NCI-H2107 treated with DMSO at 0.1 percent for 48 hours (cell line): ENCODE measurements around the gene GUCY1A1.
"Not testable (repeated sequence)": the region's sequence is repeated elsewhere in the genome, so short reads cannot be mapped to it uniquely, and the experiment has no call there.

Experiments
- DNase-seq: peaks from one replicate; lab custom pipeline; 2025; ENCODE audit not compliant: unreplicated experiment; lab: John Stamatoyannopoulos, UW

Gene GUCY1A1

DNA sequence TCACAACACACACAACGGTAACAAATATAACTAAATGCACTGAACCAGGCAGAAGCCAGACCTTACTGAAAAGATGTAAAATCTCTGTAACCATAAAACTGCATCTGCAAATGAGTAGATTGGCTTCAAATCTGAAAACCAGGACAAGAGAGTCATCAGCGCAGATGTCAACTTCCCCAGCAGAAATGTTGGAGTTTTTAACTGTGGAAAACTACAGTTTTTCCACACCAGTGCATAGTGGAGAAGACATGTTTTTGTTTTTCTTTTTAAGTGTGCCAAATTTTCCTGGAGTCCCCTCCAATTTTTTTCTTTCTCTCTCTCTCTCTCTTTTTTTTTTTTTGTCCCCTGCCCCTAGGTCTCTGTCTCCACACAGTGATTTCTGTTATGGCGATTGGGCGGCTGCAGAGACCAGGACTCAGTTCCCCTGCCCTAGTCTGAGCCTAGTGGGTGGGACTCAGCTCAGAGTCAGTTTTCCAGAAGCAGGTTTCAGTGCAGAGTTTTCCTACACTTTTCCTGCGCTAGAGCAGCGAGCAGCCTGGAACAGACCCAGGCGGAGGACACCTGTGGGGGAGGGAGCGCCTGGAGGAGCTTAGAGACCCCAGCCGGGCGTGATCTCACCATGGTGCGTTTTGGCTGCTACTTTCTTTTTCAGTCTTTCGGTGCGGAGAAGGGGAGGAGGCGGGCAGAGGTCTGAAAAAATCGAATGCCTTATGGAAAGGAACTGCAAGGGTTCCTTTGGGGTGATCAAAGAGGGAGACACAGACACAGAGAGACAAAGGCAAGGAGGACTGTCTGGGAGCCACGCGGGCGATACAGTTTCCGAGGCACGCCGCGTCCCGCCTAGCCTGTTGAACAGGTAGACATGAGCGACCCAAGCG is at the start of gene GUCY1A1:
Gene GUCY1A1, plus strand, starts transcription at position 505 of the 878 bp plus-strand sequence. CDS start 30,020 bp downstream, outside the sequence.
- DNase-seq = no peak

DNA sequence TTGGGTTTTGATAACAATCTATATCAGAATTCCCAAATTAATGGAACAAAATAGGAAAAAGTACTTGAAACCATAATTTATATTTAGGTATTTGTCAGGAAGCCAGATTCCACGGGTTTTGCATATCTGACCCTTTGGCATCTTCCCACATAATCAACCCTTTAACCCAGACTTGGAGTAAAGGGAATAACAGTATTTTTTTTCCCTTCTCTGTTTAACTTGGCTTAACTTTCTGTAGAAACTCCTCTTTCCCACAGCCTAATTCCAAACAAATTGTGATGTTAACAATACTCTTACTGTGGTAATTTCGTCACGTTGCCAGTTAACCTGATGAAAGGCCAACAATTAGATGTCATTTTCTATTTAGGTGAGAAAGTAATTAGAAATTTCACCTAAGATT is 49.4 kb upstream of the GUCY1A1 start:
- DNase-seq = no peak

GRCh38 chr4:155618183-155618838 is 48.3 kb upstream of the GUCY1A1 start:
- no peak for DNase-seq

DNA sequence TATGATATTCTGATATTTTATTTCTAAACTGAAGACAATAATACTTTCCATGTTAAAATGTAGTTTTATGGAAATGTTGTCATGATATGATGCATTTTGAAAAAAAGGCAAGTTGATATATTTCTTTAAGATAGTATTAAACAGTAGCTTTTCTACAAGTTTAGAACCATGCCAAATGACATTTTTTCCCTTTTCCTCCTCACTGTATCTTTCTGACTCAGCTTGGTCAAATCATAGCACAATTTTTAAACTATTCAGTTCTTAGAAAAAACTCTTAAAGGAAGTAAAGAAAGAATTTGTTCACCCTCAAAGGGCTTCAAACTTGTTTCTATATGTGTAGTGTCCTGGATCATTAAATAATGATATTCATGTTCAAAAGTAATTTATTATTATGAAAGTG is 46.0 kb upstream of the GUCY1A1 start:
- DNase-seq = no peak

- DNase-seq = no peak
Measured at GRCh38 chr4:155624478-155624877, 42.2 kb upstream of the GUCY1A1 start.

- no peak for DNase-seq
Measured at GRCh38 chr4:155626561-155626960, 40.1 kb upstream of the GUCY1A1 start.

DNA sequence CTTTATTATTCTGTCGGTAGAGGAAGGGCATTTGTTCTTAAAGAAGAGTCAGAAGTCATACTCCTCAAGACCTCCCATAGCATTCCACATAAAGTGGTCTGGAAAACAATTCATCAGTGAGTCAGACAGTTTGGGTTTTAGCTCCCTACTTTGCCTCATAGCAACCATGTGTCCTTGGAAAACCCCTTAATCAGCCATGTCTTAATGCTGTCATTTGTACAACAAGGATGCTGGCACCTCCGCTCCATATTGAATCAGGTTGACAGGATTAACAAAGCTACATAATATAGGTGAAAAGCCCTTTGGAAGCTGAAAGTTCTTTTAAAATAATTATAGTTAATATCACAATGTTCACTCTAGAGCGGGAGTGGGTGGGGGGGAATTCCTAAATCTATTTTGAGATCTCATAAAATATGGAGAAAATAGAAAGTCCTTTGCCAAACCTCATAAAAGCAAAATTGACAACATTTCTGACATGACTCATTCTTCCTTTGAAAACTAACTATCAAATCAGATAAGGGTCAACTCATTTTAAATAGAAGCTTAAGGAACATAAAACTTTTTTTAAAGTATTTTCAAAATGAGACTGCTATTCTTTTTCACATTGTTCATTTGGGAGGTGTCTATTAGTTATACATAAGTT is 37.3 kb upstream of the GUCY1A1 start:
- no peak for DNase-seq

DNA sequence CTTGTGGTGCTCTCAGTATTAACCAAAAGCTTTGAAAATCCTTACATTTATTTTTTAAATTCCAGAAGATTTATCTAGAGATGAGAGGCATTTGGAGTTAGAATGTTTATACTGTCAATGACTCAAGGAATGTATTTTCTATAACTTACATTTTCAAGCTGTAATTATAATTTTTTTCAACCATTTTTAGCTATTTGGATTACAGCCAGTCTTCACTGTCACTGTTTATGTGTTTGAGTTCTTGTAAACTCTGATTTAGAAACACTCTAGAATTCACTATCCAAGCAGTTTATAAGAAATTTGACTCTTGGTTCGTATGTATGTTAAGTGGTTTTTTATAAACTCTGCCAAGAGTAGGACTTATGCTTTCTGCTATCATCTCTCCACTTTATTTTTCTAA is 36.7 kb upstream of the GUCY1A1 start:
- no peak for DNase-seq

GRCh38 chr4:155632310-155632840 is 34.3 kb upstream of the GUCY1A1 start:
- DNase-seq = no peak

- DNase-seq = no peak
Measured at GRCh38 chr4:155638195-155638965, 28.3 kb upstream of the GUCY1A1 start.

GRCh38 chr4:155639704-155640523 is 26.7 kb upstream of the GUCY1A1 start:
- DNase-seq = no peak

DNA sequence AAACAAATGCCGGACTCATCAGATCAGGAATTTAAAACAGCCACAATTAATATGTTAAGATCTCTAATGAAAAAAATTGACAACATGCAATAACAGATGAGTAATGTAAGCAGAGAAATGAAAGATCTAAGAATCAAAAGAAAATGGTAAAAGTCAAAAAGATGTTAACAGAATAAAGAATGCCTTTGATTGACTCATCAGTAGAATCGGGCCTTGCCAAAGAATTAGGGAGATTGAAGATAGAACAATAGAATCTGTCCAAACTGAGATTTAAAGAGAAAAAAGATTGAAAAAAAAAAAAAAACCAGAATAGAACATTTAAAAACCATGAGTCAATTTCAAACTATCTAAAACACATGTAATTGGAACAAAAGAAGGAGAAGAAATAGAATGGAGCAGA is 25.9 kb upstream of the GUCY1A1 start:
- no peak for DNase-seq

GRCh38 chr4:155643087-155643486 is 23.6 kb upstream of the GUCY1A1 start:
- DNase-seq = no peak

- no peak for DNase-seq
Measured at GRCh38 chr4:155646001-155646400, 20.6 kb upstream of the GUCY1A1 start.

DNA sequence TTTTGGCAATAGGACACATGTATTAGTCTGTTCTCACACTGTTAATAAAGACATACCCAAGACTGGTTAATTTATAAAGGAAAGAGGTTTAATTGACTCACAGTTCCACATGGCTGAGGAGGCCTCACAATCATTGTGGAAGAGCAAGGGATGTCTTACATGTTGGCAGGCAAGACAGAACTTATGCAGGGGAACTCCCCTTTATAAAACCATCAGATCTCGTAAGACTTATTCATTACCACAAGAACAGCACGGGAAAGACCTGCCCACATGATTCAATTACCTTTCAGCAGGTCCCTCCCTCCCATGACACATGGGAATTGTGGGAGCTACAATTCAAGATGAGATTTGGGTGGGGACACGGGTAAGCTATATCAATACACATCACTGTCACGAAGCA is 15.9 kb upstream of the GUCY1A1 start:
- not testable (repeated sequence) for DNase-seq

DNA sequence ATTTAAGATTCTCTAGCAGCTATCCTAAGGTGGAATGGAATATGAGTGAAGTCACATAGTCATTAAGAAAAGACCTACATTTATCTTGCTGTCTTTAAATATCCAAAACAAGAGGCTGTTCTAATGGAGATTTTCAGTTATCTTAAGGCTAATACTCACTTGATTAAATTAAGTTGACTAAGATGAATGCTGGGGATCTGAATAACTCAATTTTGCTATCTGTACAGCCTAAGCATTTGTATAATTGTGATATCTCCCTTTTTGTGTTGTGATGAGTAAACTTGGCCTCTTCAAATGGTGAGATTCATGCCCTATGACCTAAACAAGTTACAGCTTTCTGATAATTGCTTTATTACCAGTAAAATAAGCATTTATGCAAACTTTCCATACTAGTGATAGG is 13.6 kb upstream of the GUCY1A1 start:
- DNase-seq = no peak

GRCh38 chr4:155656025-155656424 is 10.6 kb upstream of the GUCY1A1 start:
- no peak for DNase-seq

DNA sequence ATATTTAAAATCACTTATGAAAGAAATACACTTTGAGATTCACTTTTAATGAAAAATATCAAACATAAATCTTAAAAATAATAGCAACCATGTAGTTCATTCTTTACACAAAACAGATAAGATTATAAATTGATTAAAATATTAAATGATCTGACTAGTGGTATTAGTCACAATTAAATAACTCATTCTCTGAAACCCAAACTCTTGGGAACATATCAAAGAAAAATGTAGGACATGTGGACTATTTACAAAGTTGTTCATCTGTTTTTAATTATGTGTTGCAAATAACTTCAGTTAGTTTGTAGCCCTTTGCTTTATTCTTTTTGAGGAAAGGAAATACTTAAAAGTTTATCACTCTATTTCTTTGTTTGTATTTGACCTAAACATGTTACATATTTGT is 9.5 kb upstream of the GUCY1A1 start:
- DNase-seq = no peak

- DNase-seq = no peak
Measured at GRCh38 chr4:155657985-155658680, 8.5 kb upstream of the GUCY1A1 start.
